Retina (tissue), 1 donor: ENCODE measurements around the gene C12orf57.

ENCODE experiments used
- DNase-seq: peaks from one replicate; pipeline ENCODE4 v3.0.0-alpha.2; 2016

The C12orf57 gene

DNA sequence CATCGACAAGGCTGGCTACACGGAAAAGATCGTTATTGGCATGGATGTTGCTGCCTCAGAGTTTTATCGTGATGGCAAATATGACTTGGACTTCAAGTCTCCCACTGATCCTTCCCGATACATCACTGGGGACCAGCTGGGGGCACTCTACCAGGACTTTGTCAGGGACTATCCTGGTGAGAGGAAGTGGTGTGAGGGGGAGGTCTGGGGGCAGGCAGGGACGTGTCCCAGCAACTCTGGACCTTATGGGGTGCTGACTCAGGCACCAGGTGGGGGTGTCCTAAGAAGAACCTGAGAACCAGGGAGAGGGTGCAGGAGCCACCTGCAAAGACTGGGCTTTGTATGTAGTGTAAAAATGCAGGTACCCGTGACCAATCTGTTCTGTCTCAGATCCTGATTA is 24.2 kb upstream of the C12orf57 start:
- no peak for DNase-seq

DNA sequence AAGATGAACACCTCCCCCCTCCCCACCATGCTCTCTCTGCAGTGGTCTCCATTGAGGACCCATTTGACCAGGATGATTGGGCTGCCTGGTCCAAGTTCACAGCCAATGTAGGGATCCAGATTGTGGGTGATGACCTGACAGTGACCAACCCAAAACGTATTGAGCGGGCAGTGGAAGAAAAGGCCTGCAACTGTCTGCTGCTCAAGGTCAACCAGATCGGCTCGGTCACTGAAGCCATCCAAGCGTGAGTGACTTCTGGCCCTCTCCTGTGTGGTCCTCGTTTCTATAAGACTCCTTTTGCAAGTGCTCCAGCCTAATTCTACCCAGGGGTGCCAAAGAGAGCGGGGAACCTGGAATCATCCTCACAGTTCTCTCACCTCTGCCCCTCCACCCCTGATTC is 22.3 kb upstream of the C12orf57 start:
- no peak for DNase-seq

DNA sequence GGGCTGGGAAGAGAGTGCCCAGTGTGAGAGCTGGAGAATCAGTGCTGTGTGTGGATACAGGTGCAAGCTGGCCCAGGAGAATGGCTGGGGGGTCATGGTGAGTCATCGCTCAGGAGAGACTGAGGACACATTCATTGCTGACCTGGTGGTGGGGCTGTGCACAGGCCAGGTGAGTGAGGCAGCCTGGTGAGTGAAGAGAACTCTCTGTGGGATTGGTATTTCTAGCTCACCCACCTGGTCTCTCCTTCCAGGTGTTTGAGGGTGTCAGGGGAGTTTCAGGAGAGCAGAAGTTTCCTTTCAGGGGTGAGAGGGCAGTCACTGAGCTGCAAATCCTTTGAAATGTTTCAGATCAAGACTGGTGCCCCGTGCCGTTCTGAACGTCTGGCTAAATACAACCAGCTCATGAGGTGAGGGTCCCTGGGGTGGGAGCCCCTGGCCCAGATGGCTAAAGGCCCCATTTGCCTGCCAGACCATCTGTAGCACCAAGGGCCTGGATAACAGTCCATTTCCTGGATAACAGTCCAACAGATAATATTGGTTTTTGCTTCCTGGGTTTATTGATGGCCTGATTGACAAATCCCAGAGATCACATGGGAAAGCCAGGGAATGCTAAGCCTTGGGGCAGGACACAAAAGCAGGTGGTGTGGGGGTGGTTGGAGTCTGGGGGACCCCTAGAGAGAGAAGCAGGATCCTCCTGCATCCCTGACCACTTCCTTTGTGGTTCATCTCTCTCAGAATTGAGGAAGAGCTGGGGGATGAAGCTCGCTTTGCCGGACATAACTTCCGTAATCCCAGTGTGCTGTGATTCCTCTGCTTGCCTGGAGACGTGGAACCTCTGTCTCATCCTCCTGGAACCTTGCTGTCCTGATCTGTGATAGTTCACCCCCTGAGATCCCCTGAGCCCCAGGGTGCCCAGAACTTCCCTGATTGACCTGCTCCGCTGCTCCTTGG is 21.6 kb upstream of the C12orf57 start:
- DNase-seq, result no peak

DNA sequence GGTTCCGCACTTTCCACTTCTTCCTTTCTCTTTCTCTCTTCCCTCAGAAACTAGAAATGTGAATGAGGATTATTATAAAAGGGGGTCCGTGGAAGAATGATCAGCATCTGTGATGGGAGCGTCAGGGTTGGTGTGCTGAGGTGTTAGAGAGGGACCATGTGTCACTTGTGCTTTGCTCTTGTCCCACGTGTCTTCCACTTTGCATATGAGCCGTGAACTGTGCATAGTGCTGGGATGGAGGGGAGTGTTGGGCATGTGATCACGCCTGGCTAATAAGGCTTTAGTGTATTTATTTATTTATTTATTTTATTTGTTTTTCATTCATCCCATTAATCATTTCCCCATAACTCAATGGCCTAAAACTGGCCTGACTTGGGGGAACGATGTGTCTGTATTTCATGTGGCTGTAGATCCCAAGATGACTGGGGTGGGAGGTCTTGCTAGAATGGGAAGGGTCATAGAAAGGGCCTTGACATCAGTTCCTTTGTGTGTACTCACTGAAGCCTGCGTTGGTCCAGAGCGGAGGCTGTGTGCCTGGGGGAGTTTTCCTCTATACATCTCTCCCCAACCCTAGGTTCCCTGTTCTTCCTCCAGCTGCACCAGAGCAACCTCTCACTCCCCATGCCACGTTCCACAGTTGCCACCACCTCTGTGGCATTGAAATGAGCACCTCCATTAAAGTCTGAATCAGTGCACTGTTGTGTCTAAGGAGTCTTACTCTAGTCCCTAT is 20.7 kb upstream of the C12orf57 start:
- DNase-seq, result no peak

DNA sequence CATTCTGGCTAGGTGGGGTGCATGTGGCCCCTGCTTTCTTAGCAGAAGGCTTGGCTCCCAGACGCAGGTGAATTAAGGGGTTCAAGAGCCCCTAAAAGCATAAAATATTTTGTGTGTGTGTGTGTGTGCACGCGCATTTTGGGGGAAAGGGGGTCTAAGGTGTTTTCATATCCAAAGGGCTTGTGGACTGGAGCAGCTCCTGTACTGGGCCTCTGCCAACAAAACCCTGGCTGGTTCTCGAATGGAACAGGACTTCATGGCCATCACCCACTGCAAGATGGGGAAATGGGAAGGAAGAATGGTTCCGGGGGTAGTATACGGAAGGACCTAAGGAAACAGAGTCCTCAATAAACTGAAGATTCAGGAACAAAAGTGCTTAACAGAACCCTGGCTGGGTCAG is 20.0 kb upstream of the C12orf57 start:
- no peak for DNase-seq

DNA sequence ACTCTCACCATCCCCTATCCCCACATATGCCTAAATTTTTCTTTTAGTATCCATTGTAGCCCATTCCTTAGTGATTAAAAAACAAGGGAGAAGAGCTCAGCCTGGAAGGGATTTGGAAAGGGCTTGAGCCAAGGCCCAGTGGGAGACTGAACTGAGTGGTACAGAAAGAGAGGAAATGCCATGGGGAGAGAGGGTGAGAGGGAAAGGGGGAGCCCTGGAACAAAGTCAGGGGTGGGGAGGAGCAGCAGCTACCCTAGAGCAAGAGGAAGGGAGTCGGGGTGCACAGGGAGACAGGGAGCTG is 18.6 kb upstream of the C12orf57 start:
- no peak for DNase-seq

DNA sequence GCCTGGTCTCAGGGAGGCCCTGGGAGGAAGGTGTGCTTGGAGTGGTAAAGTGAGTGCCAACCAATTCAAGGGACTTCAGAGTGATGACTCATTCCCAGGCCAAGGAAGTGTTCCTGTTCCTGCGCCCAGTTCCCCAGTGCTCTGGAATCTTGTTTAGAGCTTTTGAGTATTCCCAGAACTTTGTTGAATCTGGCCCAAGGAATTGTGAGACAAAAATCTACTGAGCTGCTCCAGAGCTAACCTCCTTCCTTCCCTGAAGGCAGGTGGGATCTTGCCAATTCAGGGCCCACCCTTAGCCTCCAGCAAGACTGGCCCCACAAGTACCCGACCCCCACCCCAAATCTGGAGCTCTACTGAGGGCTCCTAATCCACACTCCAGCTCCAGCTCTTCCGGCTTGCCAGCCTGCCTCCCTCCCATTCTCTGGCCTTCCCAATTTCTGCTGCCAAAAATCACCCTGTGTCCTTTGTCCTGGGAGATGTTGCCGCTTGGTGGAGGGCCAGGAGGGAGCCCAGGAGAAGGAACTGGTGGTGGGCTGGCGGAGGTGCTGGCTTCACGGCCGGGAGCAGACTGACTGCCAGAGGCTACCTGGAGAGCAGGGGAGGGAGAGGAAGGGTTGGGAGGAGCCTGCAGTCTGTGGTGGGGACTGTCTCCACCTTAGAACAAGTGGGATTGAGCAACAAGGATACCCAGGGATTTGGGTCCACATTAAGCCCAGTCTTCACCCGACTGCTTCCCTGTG is 18.1 kb upstream of the C12orf57 start:
- peak; percentile 75 for DNase-seq

DNA sequence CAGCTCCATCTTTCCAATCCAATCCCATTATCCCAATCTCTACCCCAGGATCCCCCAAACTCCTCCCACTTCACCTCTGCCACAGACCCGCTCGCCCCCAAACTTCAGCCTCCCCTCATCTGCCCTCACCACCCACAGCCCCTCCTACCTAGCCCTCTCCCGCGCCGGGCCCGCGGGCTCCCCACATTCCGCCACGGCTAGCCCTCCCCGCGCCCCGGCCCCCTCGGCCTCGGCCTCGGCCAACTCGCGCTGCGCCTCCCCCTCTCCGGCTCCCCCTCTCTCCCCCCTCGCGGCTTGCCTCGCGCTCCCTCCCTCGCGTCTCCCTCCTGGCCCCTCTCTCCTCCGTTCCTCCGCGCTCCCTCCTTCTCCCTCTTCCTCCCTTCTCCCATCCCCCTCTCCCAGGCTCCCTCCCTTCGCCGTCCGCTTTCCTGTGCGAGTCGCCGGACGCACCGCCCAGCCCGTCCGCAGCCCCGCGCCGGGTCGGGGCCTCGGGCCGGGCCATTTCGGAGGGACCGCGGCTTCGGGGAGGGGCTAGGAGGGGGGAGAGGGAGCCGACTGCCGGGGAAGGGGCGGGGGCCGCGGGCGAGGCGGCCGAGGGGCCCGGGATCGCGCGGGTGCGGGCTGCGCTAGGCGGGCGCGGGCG is 16.3 kb upstream of the C12orf57 start, which contains the start of gene ATN1:
ATN1 (plus strand) TSS at position 581 of the 643 bp plus-strand sequence. CDS start 6,043 bp downstream, outside the sequence.
- peak; percentile 80 for DNase-seq

DNA sequence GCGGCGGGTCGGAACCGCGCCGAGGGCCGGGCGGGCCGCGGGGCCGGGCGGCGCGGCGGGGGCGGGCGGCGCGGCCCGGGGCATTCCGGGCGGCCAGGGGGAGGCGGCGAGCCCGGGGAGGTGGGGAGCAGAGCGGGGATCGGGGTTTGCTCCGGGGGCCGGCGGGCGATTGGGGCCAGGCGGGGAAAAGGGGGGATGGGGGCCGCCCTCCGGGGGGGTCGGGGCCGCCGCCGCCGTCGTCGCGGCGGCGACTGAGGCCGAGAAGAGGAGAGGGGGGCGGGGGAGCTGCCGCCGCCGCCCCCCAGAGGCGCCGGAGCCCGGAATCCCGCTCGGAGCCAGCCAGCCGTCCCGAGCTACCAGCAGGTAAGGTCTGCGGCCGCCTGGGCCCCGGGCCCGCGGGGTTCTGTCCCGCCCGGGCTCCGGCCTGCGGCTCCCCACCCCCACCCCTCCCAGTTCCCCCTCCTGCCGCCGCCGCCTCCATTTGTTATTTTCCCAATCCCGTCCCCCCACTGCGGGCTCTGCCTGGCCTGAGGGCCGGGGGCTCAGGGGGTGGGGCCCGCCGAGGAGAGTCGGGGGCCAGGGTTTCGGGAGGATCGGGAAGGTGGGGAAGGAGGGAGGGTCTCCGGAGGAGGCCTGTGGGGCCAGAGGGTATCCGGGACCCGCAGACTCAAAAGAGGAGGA is 15.7 kb upstream of the C12orf57 start:
- no peak for DNase-seq

DNA sequence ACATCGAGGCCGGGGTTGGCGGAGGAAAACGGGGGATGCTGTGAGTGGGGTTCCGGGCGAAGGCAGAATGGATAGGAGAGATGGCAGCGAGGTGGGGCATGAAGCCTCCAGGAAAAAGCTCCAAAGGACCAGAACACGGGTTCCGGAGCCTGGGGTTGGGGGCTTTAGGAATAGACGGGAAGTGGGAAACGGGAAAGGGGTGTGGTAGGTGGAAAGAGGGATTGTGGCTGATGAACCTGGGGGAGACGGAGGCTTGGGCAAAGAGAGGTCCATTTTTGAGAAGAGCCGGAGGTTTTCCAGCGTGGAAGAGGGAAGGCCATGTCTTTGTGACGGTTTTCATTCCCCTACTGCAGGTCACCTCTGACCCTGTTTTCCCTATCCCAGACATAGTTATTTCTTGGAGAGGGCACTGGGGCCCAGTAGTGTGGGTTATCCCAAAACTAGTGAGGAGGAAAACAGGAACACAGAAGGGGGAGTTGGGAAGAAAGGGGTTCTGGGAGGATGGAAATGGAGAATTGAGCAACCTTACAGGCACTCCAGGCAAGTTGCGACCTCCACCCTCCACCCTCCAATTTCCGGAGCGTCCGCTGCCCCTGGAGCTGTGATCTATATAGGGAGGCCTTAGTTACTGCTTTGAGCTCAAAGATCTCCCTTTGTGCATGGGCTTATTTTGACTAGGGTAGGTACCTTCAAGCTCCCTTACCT is 15.0 kb upstream of the C12orf57 start:
- peak; percentile 56 for DNase-seq

DNA sequence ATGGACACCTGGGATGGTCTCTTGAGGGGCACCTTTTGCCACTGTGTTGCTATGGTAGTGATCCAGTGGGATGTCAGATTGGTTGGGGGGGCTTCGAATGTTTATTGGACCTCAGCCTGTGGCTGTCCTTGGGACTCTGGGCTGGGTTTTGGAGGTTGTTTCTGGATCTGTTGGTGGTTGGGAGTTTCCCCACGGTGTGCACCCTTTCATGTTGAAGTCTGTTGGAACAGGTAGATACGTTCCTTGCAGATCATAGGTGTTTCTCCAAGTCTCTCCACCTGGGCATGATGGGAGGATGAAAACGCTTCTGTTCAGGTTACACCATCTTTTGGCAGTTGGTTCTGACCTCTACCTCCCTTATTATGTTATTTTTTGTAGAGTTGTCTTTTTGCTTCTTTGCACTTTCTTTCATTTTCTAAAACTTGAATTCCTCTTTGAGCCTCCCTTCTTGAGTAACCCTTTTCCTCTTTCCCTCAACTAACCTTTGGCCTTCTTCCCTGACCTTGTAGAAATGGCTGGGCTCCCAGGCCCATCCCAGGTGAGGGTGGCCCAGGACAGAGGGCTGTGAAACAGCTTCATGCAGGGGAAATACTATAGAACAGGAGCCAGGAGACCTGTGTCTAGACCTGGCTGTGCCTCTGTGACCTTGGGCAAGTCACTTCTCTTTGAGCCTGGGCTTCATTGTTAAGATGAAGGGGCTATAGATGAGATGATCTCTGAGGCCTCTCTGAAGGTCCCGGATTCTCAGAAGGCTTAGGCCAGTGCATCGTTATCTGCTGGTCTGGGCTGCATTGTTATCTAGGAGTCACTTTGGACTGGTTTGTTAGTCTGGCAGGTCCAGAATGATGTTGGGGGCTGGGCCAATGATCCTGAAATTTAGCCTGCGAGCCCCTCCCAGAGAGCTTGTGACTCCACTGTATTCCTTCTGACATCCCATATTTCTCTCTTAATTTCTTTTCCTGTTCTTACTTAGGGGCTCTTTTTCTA is 14.1 kb upstream of the C12orf57 start:
- no peak for DNase-seq

DNA sequence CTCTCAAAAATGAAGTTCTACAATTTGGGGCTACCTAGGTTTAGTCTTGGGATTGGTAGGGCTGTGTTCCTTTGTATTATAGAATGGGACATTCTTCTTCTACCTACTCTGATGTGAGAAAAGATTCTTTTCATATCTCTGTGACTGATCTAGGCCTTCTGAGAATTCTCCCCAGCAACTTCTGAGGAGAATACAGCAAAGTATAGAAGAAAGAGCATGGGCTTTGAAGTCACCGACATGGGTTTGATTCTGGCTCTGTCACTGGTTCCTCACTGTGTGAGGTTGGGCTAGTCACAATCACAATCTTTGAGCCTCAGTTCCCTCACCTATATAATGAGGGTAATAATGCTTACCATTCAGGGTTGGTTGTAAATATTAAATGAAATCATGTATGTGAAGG is 11.1 kb upstream of the C12orf57 start:
- no peak for DNase-seq

DNA sequence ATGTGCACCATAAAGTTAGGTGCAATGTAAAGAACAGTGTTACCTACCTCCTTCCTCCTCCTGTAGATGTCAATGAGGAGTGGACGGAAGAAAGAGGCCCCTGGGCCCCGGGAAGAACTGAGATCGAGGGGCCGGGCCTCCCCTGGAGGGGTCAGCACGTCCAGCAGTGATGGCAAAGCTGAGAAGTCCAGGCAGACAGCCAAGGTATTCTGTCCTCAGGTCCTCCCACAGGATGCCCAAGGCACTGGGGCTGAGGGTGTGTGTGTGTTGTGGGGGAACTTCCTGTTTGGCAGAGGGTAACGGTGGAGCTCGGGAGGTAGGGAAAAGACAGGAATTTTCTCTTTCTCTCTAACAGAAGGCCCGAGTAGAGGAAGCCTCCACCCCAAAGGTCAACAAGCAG is 9.7 kb upstream of the C12orf57 start:
- no peak for DNase-seq

DNA sequence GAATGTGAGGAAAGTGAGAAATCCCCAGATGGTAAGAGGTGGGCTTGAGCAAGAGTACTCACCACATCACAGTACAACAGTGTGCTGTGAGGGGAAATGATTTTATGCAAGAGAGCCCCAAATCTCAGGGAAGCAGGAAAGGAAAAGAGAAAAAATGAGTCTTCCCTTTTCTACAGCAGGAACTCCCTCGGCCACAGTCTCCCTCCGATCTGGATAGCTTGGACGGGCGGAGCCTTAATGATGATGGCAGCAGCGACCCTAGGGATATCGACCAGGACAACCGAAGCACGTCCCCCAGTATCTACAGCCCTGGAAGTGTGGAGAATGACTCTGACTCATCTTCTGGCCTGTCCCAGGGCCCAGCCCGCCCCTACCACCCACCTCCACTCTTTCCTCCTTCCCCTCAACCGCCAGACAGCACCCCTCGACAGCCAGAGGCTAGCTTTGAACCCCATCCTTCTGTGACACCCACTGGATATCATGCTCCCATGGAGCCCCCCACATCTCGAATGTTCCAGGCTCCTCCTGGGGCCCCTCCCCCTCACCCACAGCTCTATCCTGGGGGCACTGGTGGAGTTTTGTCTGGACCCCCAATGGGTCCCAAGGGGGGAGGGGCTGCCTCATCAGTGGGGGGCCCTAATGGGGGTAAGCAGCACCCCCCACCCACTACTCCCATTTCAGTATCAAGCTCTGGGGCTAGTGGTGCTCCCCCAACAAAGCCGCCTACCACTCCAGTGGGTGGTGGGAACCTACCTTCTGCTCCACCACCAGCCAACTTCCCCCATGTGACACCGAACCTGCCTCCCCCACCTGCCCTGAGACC is 8.2 kb upstream of the C12orf57 start:
- DNase-seq, result no peak

DNA sequence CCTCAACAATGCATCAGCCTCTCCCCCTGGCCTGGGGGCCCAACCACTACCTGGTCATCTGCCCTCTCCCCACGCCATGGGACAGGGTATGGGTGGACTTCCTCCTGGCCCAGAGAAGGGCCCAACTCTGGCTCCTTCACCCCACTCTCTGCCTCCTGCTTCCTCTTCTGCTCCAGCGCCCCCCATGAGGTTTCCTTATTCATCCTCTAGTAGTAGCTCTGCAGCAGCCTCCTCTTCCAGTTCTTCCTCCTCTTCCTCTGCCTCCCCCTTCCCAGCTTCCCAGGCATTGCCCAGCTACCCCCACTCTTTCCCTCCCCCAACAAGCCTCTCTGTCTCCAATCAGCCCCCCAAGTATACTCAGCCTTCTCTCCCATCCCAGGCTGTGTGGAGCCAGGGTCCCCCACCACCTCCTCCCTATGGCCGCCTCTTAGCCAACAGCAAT is 7.6 kb upstream of the C12orf57 start:
- no peak for DNase-seq

DNA sequence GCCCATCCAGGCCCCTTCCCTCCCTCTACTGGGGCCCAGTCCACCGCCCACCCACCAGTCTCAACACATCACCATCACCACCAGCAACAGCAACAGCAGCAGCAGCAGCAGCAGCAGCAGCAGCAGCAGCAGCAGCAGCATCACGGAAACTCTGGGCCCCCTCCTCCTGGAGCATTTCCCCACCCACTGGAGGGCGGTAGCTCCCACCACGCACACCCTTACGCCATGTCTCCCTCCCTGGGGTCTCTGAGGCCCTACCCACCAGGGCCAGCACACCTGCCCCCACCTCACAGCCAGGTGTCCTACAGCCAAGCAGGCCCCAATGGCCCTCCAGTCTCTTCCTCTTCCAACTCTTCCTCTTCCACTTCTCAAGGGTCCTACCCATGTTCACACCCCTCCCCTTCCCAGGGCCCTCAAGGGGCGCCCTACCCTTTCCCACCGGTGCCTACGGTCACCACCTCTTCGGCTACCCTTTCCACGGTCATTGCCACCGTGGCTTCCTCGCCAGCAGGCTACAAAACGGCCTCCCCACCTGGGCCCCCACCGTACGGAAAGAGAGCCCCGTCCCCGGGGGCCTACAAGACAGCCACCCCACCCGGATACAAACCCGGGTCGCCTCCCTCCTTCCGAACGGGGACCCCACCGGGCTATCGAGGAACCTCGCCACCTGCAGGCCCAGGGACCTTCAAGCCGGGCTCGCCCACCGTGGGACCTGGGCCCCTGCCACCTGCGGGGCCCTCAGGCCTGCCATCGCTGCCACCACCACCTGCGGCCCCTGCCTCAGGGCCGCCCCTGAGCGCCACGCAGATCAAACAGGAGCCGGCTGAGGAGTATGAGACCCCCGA is 7.0 kb upstream of the C12orf57 start:
- DNase-seq, result peak; percentile 45

DNA sequence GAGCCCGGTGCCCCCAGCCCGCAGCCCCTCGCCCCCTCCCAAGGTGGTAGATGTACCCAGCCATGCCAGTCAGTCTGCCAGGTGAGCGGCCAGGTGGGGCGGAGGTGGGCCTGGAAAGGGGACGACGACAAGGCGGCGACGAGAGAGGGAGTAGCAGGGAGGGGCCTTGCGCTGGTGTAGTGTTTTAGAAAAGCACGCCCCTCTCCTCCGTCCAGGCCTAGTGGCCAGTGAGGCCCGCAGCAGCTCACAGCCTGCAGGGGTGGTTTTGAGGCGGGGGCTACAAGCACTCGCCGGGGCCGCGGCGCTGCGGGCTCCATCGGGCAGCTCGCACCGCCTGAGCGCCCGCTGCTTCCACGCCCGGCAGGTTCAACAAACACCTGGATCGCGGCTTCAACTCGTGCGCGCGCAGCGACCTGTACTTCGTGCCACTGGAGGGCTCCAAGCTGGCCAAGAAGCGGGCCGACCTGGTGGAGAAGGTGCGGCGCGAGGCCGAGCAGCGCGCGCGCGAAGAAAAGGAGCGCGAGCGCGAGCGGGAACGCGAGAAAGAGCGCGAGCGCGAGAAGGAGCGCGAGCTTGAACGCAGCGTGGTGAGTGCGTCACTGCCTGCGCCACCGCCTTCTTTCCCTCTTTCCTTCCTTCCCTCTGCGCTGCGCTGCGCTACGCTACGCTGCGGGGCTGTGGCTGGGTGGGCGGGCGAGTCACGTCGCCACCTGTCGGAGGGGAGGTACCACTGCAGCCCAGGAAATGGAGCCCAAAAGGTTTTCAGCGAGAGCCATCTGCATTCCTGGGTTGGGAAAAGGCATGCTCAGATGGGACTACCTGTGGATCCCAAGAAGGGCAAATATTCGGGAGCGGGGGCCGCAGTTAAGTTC is 6.1 kb upstream of the C12orf57 start:
- peak; percentile 98 for DNase-seq
